ENCODE measurements around the gene ITPRID1.
"Not testable (repeated sequence)": the region's sequence is repeated elsewhere in the genome, so short reads cannot be mapped to it uniquely, and the experiment has no call there.

ITPRID1 gene

GRCh38 chr7:31517513-31517912 is 3.6 kb downstream of the ITPRID1 start:
- FAIRE-seq = no peak

- FAIRE-seq = no peak
Measured at GRCh38 chr7:31518766-31519165, 4.9 kb downstream of the ITPRID1 start.

GRCh38 chr7:31521336-31522010 is 7.6 kb downstream of the ITPRID1 start:
- no peak for FAIRE-seq

GRCh38 chr7:31526864-31527263 is 13.0 kb downstream of the ITPRID1 start:
- no peak for FAIRE-seq

GRCh38 chr7:31529103-31529502 is 15.2 kb downstream of the ITPRID1 start:
- no peak for FAIRE-seq

GRCh38 chr7:31540651-31541185 is 26.8 kb downstream of the ITPRID1 start:
- not testable (repeated sequence) for FAIRE-seq

GRCh38 chr7:31545549-31545948 is 31.7 kb downstream of the ITPRID1 start:
- FAIRE-seq = no peak

GRCh38 chr7:31549611-31550010 is 35.7 kb downstream of the ITPRID1 start:
- no peak for FAIRE-seq

- FAIRE-seq = no peak
Measured at GRCh38 chr7:31550432-31550831, 36.5 kb downstream of the ITPRID1 start.

GRCh38 chr7:31553661-31554081 is 39.8 kb downstream of the ITPRID1 start:
- FAIRE-seq = no peak

- FAIRE-seq = no peak
Measured at GRCh38 chr7:31562002-31562401, 48.1 kb downstream of the ITPRID1 start.

GRCh38 chr7:31563522-31563921 is 49.6 kb downstream of the ITPRID1 start:
- FAIRE-seq = no peak

GRCh38 chr7:31563951-31564350 is 50.1 kb downstream of the ITPRID1 start:
- FAIRE-seq = no peak

GRCh38 chr7:31564661-31565060 is 50.8 kb downstream of the ITPRID1 start:
- FAIRE-seq = no peak

- no peak for FAIRE-seq
Measured at GRCh38 chr7:31569528-31569927, 55.6 kb downstream of the ITPRID1 start.

- no peak for FAIRE-seq
Measured at GRCh38 chr7:31583526-31583925, 69.6 kb downstream of the ITPRID1 start.

- FAIRE-seq = no peak
Measured at GRCh38 chr7:31583942-31584341, 70.1 kb downstream of the ITPRID1 start.

- no peak for FAIRE-seq
Measured at GRCh38 chr7:31595390-31595789, 81.5 kb downstream of the ITPRID1 start.

- no peak for FAIRE-seq
Measured at GRCh38 chr7:31602041-31602625, 88.2 kb downstream of the ITPRID1 start.

GRCh38 chr7:31603046-31603445 is 89.2 kb downstream of the ITPRID1 start:
- no peak for FAIRE-seq

GRCh38 chr7:31613604-31614003 is 99.7 kb downstream of the ITPRID1 start:
- FAIRE-seq = no peak

- no peak for FAIRE-seq
Measured at GRCh38 chr7:31633467-31633866, 119.6 kb downstream of the ITPRID1 start.

- no peak for FAIRE-seq
Measured at GRCh38 chr7:31633894-31634494, 120.1 kb downstream of the ITPRID1 start.

GRCh38 chr7:31640381-31640780 is 126.5 kb downstream of the ITPRID1 start:
- no peak for FAIRE-seq
